ENCODE results near the gene FCRL5. TPM values are rescaled to one million over a fixed set of nuclear protein-coding genes. Genes with fewer than 3 reads are reported as not detected.

Gene FCRL5
- total RNA-seq, 1 donor from 2014 or later, result 1.2 TPM

DNA sequence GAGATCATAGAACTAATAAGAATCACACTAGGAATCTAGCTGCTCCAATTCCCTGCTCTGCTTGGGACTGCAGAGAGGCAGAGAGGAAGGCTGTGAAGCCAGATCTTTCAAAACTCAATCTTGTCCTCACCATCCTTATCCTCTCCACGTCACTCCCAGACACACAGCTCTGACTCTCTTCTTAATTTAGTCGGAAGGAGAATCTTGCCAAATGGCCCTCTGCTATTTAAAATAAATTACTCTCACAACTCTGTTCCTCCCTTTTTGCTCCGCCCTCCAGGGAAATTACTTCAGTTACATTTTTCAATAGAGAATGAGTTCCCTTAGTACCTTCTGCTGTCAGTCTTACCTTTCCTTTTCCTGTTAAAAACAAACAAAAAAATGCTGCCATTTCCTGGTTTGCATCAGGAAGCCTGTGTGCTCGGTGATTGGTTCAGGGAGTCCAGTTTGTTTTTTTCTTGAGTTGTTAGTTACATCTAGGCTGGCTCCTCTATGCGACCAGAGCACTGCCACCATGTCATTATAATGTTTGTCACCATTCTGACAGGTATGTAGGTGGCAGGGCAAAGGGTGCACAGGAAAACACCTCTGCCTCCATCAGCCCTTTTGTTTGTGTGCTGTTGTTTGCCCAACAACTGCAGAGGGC, 80.1 kb downstream of the FCRL5 start:
- Histone ChIP-seq H3K27ac (no peak overlapping the region), H3K4me3 (no peak overlapping the region), H3K9me3 (peaks cover 4% of the 10 kb centered on the region), H3K27me3 (ENCODE audit: low read depth) (no peaks in the 10 kb centered on the region), H3K36me3 (no peaks in the 10 kb centered on the region), H3K4me1 (no peaks in the 10 kb centered on the region)
- no peak for DNase-seq
- ATAC-seq, result no peak
- intact Hi-C loops (cut with DNase I), result no loop called here
- TF ChIP-seq, protein P1, sequence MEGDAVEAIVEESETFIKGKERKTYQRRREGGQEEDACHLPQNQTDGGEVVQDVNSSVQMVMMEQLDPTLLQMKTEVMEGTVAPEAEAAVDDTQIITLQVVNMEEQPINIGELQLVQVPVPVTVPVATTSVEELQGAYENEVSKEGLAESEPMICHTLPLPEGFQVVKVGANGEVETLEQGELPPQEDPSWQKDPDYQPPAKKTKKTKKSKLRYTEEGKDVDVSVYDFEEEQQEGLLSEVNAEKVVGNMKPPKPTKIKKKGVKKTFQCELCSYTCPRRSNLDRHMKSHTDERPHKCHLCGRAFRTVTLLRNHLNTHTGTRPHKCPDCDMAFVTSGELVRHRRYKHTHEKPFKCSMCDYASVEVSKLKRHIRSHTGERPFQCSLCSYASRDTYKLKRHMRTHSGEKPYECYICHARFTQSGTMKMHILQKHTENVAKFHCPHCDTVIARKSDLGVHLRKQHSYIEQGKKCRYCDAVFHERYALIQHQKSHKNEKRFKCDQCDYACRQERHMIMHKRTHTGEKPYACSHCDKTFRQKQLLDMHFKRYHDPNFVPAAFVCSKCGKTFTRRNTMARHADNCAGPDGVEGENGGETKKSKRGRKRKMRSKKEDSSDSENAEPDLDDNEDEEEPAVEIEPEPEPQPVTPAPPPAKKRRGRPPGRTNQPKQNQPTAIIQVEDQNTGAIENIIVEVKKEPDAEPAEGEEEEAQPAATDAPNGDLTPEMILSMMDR (IDR thresholded peaks at IDR 0.05), result no peak

- Histone ChIP-seq H3K27me3 (ENCODE audit: low read depth) (no peaks in the 10 kb centered on the region), H3K36me3 (no peaks in the 10 kb centered on the region), H3K9me3 (peaks cover 4% of the 10 kb centered on the region), H3K4me3 (no peak overlapping the region), H3K27ac (no peak overlapping the region), H3K4me1 (no peaks in the 10 kb centered on the region)
- no peak for ATAC-seq
- intact Hi-C loops (cut with DNase I), result no loop called here
- DNase-seq, result no peak
- TF ChIP-seq, protein P1 (IDR thresholded peaks at IDR 0.05), result no peak
Observed at GRCh38 chr1:157471531-157471930, 80.8 kb downstream of the FCRL5 start.

DNA sequence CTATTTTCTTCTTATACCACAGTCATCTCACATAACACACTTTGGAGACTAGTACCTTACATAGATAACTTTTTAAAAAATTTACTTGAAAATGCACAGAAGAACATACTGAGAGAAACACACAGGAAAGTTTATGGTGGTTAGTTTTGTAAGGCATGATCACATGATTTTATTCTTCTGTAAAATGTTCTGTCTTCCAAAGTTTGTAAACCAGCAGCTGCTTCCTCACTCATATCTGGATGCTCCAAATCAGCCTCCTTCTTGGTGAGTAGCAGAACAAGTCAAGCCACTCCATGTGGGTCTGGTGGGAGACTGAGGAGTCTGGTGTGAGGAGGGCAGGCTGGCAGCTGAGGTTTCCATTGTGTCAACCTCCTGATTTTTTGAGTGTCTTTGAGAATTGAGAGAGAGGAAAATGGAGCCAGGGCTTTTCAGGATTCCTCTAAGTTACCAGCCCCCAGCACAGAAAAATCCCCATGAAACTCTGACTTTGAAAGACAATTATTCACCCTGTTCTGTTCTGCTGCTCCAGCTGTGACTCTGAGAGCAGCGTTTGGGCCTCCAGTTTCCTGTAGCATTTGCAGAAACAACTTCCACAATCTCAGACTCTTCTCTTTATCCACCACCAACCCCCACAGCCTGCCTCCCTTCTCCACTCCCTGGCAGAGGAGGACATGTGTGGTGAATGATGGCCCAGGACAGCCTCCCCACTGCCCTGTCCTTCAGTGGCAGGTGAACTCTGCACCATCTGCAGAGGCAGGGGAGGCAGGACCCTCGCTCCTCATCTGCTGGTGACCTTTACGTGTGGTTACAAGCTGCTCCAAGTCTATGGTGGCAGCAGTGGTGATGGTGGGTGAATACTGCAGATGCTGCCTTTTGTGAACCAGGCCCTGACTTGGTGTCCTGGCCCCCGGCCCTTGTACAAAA, 82.3 kb downstream of the FCRL5 start:
- ATAC-seq (no peak), DNase-seq (no peak)
- Histone ChIP-seq H3K9me3 (no peaks in the 10 kb centered on the region), H3K27ac (no peak overlapping the region), H3K4me1 (no peaks in the 10 kb centered on the region), H3K36me3 (no peaks in the 10 kb centered on the region), H3K27me3 (ENCODE audit: low read depth) (no peaks in the 10 kb centered on the region), H3K4me3 (no peak overlapping the region)
- intact Hi-C loops (cut with DNase I), result no loop called here
- TF ChIP-seq, protein P1 (IDR thresholded peaks at IDR 0.05), result no peak

DNA sequence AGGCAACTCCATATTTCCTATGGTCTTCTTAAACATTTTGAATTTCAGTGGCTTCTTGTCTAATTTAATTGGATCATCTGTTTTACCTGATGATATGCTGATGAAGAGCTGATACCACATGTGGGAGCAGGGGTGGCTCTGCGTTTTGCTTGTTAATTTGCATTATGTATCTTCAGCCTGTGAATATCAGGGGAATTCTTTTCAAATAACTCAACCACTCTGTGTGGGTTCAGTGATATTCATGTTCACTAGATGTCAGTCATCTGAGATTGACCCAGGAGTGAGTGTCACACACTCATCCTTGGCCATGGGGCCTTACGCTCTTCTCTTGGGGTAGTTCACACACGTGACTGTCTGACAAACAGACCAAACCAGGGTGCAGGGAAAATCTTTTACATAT, 83.0 kb downstream of the FCRL5 start:
- TF ChIP-seq, protein P1 (IDR thresholded peaks at IDR 0.05), result no peak
- no peak overlapping the region for H3K4me3 ChIP-seq
- H3K27ac ChIP-seq, result no peak overlapping the region
- intact Hi-C loops (cut with DNase I), result no loop called here
- H3K9me3 ChIP-seq, result no peaks in the 10 kb centered on the region
- no peaks in the 10 kb centered on the region for H3K36me3 ChIP-seq
- H3K27me3 ChIP-seq (ENCODE audit: low read depth), result no peaks in the 10 kb centered on the region
- no peak for DNase-seq
- no peaks in the 10 kb centered on the region for H3K4me1 ChIP-seq
- ATAC-seq, result no peak

DNA sequence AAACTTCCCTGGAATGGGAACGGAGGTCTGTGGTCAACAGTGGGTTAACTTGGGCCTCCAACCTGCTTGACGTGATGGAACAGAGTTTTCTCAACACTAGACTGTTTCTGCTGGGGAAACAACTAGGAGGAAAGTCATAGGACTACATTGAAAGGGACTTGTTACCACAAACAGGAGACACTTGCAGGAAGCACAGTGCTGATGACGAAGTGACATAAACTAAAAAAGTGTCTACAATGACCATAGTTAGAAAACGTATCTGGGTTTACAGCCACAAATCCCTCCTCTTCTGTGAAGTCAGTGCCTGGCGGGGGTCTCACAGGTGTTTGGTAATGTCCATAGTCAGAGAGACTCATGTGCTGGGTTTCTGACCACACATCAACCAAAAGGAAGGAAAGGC, 86.3 kb downstream of the FCRL5 start:
- TF ChIP-seq, protein P1 (IDR thresholded peaks at IDR 0.05), result no peak
- Histone ChIP-seq H3K4me3 (no peak overlapping the region), H3K27ac (no peak overlapping the region), H3K27me3 (ENCODE audit: low read depth) (no peaks in the 10 kb centered on the region), H3K4me1 (no peaks in the 10 kb centered on the region), H3K36me3 (no peaks in the 10 kb centered on the region), H3K9me3 (no peaks in the 10 kb centered on the region)
- no peak for DNase-seq
- intact Hi-C loops (cut with DNase I), result no loop called here
- ATAC-seq, result no peak

Other genes starting within 250 kb of the FCRL5 start
- not detected for gene FCRL4, start 45.6 kb upstream of the FCRL5 start, total RNA-seq
- gene FCRL3, start 148.3 kb upstream of the FCRL5 start, total RNA-seq, result 1.2 TPM
- 1.3 TPM for gene FCRL2, start 224.6 kb upstream of the FCRL5 start, total RNA-seq

Measured in lower lobe of right lung (tissue), 2 donors.